CD4-positive, CD25-positive, alpha-beta regulatory T cell (primary cell): ENCODE results near the gene GOLGA6C. TPM values are rescaled to one million over a fixed set of nuclear protein-coding genes. Genes with fewer than 3 reads are reported as not detected.

ENCODE experiments used
- polyA plus RNA-seq, 4 donors: library from polyadenylated mRNA; unstranded; fragments of 300-500 nt; fragmentation: Illumina TruSeq; gene quantifications; one replicate each; pipeline ENCODE4 v1.2.3, GENCODE V29; 2021
- total RNA-seq: library from RNA; stranded (reverse); gene quantifications from one replicate; pipeline ENCODE4 v1.2.3, GENCODE V29; 2022

Gene GOLGA6C
- total and polyA plus RNA-seq, 5 donors from 2014 or later: not detected

Other genes starting within 250 kb of the GOLGA6C start
- 11.0 TPM for gene PPCDC, start 234.7 kb upstream of the GOLGA6C start, total RNA-seq
- gene PPCDC, start 234.7 kb upstream of the GOLGA6C start, polyA plus RNA-seq: 10 to 100 TPM; 12.3 to 15.5 (median 12.8) TPM
- gene C15orf39, start 56.5 kb upstream of the GOLGA6C start, total RNA-seq: 19.5 TPM
- gene C15orf39, start 56.5 kb upstream of the GOLGA6C start, polyA plus RNA-seq: 1 to 10 TPM; 1.2 to 2.3 (median 1.8) TPM
- not detected for gene GOLGA6D, start 24.5 kb downstream of the GOLGA6C start, total RNA-seq
- not detected for gene GOLGA6D, start 24.5 kb downstream of the GOLGA6C start, polyA plus RNA-seq
- gene COMMD4, start 77.7 kb downstream of the GOLGA6C start, total RNA-seq: 30.3 TPM
- 10 to 100 TPM; 44.7 to 68.1 (median 56.6) TPM for gene COMMD4, start 77.7 kb downstream of the GOLGA6C start, polyA plus RNA-seq
- 23.7 TPM for gene NEIL1, start 88.7 kb downstream of the GOLGA6C start, total RNA-seq
- 1 to 10 TPM; 1.1 to 3.4 (median 1.4) TPM for gene NEIL1, start 88.7 kb downstream of the GOLGA6C start, polyA plus RNA-seq
- 353 TPM for gene MAN2C1, start 110.3 kb downstream of the GOLGA6C start, total RNA-seq
- 10 to 100 TPM; 21.4 to 32.9 (median 30.6) TPM for gene MAN2C1, start 110.3 kb downstream of the GOLGA6C start, polyA plus RNA-seq
- gene SIN3A, start 193.4 kb downstream of the GOLGA6C start, total RNA-seq: 123 TPM
- 10 to 100 TPM; 13.6 to 15.0 (median 14.8) TPM for gene SIN3A, start 193.4 kb downstream of the GOLGA6C start, polyA plus RNA-seq